DND-41 (cell line): ENCODE data around the gene PHC3.

Experiments used
- EZH2 ChIP-seq: IDR thresholded peaks from 3 replicates; pipeline ENCODE4 v1.6.1; 2012; ENCODE audit warnings: borderline replicate concordance, low read depth, mild to moderate bottlenecking, moderate library complexity, low read length, inconsistent platforms; ENCODE audit not compliant: severe bottlenecking
- TF ChIP-seq, protein P1 (sequence below): IDR thresholded peaks from 2 replicates; pipeline ENCODE4 v1.5.1; 2012; ENCODE audit warnings: borderline replicate concordance, low read length, moderate library complexity, mild to moderate bottlenecking; ENCODE audit not compliant: poor library complexity, severe bottlenecking; ENCODE audit errors: extremely low read depth

DNA sequence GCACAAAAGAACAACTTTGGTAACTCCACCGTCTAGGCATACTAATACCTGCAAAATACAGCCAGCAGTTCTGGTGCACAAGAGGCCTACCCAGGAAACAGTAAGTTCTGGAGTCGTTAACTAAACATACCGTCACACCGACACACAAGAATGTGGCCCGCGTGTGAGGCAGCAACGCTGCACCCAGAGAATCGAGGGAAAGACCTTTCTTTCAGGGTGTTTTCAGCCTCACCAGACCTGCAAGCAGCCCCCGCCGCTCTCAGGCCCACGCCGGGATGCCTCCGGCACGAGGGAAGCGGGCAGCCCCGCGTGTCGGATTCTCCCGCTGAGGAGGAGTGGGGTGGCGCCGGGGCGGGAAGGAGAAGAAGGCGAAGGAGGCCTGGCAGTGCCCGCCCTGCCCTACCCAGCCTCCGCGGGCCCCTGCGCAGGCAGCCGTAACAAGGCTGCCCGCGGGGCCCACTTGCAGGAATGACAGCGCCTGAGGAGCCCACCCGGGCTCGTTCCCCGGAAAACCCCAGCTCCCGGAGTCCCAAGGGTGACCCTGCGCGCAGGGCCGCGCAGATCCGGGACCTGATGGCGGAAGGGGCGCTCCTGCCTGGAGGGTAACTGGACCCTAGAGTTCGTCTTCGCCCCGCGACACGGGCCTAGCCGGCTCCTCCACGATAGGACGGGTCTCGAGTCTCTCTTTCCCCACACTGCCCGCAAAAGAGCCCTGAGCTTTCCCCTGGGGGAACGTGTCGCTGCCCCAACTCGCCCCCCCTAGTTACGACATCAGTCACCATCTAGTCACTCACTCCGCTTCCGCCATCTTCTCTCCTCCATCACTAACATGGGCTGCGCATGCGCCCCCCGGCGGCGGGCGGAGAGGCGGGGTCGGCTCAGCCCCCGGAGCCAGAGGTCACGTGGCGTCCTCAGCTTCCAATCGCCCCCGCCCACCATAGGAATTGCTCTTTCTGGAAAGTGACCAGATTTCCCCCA lies at the start of gene PHC3:
- no peak for TF ChIP-seq EZH2
- TF ChIP-seq, protein P1, sequence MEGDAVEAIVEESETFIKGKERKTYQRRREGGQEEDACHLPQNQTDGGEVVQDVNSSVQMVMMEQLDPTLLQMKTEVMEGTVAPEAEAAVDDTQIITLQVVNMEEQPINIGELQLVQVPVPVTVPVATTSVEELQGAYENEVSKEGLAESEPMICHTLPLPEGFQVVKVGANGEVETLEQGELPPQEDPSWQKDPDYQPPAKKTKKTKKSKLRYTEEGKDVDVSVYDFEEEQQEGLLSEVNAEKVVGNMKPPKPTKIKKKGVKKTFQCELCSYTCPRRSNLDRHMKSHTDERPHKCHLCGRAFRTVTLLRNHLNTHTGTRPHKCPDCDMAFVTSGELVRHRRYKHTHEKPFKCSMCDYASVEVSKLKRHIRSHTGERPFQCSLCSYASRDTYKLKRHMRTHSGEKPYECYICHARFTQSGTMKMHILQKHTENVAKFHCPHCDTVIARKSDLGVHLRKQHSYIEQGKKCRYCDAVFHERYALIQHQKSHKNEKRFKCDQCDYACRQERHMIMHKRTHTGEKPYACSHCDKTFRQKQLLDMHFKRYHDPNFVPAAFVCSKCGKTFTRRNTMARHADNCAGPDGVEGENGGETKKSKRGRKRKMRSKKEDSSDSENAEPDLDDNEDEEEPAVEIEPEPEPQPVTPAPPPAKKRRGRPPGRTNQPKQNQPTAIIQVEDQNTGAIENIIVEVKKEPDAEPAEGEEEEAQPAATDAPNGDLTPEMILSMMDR = no peak
